VCaP (cell line): ENCODE results near the gene MAN2C1.
A peak's percentile ranks its signal among the peaks of the same experiment; 100 is the strongest.
"Not testable (repeated sequence)": the region's sequence is repeated elsewhere in the genome, so short reads cannot be mapped to it uniquely, and the experiment has no call there.

Source experiments
- H3K27ac ChIP-seq: fragments of 450-650 bp; 2 replicates; pipeline ENCODE4 v1.5.1; 2017
- TF ChIP-seq, protein P1 (sequence below): fragments of 450-650 bp; conservative IDR thresholded peaks from 2 replicates; pipeline ENCODE4 v1.5.1; 2017; ENCODE audit warnings: mild to moderate bottlenecking, moderate library complexity

The MAN2C1 gene

DNA sequence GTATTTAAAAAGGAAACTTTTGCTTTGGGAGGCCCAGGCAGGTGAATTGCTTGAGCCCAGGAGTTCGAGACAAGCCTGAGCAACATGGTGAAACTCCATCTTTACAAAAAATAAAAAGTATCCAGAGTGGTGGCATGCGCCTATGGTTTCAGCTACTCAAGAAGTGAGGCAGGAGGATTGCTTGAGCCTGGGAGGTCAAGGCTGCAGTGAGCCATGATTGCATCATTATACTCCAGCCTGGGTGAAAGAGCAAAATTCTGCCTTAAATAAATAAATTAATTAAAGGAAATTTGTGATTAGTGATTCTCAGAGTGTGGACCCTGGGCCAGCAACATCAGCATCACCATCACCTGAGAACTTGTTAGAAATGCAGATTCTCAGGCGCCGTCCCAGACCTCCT, 42.5 kb downstream of the MAN2C1 start:
- no peak overlapping the region for H3K27ac ChIP-seq
- TF ChIP-seq, protein P1, sequence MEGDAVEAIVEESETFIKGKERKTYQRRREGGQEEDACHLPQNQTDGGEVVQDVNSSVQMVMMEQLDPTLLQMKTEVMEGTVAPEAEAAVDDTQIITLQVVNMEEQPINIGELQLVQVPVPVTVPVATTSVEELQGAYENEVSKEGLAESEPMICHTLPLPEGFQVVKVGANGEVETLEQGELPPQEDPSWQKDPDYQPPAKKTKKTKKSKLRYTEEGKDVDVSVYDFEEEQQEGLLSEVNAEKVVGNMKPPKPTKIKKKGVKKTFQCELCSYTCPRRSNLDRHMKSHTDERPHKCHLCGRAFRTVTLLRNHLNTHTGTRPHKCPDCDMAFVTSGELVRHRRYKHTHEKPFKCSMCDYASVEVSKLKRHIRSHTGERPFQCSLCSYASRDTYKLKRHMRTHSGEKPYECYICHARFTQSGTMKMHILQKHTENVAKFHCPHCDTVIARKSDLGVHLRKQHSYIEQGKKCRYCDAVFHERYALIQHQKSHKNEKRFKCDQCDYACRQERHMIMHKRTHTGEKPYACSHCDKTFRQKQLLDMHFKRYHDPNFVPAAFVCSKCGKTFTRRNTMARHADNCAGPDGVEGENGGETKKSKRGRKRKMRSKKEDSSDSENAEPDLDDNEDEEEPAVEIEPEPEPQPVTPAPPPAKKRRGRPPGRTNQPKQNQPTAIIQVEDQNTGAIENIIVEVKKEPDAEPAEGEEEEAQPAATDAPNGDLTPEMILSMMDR = no peak

DNA sequence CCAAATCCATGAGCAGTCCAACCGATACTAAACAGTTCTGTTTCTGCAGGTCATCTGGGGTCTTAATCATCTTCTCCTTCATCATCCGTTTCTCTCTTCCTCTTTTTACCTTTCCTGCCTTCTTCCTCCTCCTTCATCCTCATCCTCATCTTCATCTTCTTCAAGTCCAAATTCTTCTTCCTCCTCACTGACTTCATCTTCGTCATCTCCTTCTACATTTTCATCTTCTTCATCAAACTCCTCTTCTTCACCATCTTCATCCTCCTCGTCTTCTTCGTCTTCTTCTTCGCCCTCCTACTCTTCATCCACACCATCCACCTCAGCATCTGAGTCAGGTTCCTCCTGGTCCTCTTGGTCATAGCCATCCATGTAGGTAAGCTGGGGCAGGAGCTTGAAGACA, 46.7 kb downstream of the MAN2C1 start:
- H3K27ac ChIP-seq = no peak overlapping the region
- TF ChIP-seq, protein P1 = no peak

DNA sequence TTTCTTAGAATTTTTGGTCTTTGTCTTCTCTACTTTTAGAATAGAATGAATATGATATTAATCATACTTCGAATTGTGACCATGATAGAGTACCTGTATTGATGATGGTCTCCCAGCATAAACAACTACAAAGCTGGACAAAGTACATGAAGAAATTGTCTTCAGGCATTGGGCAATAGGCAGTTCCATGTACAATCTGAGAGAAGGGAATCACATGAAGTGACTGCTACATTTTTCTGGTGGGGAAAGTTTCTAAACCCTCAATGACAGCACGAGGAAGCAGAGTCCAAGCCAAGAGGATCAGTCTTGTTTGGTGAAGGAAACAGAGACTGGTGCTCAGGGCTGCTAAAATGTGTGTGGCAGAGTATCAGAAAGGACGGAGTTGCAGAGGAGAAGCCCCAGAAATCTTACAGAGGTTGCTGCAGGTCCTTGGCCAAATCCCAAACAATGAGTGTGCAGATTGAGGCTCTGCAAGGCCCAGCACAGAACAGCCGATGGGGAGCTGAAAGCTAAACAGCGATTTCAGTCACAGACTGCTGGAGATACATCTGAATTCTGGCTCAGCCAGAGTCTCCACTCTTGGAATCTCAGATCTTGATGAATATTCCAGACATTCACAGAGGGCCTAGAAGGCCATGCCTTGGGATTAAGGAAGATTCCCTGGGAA, 49.0 kb downstream of the MAN2C1 start:
- H3K27ac ChIP-seq = not testable (repeated sequence)

DNA sequence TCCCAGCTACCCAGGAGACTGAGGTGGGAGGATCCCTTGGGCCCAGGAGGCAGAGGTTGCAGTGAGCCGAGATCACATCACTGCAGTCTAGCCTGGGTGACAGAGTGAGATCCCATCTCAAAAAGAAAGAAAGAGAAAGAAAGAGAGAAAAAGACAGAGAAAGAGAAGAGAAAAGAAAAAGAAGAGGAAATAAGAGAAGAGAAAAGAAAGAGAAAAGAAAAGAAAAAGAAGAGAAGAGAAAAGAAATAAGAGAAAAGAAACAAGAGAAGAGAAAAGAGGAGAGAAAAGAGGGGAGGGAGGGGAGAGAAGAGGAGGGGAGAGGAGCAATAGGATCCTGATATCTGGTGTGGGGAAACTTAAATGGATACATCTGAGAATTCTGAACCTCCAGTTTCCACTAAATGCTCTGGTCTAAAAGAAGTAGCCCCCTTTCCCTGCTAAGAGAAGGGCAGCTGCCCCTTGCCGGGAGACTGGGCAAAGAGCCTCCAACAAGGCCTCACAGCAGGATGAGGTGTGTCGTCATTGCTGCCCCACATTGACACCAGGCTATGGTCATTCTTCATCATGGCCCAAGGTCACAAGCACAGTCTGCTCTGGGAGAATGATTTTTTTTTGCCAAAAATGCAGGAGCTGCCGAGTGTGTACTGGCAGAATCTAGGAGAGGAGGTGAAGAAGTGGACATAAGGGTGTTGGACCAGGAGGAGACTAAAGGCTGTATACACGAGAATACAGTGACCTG, 53.7 kb downstream of the MAN2C1 start:
- H3K27ac ChIP-seq = no peak overlapping the region
- TF ChIP-seq, protein P1 = no peak

DNA sequence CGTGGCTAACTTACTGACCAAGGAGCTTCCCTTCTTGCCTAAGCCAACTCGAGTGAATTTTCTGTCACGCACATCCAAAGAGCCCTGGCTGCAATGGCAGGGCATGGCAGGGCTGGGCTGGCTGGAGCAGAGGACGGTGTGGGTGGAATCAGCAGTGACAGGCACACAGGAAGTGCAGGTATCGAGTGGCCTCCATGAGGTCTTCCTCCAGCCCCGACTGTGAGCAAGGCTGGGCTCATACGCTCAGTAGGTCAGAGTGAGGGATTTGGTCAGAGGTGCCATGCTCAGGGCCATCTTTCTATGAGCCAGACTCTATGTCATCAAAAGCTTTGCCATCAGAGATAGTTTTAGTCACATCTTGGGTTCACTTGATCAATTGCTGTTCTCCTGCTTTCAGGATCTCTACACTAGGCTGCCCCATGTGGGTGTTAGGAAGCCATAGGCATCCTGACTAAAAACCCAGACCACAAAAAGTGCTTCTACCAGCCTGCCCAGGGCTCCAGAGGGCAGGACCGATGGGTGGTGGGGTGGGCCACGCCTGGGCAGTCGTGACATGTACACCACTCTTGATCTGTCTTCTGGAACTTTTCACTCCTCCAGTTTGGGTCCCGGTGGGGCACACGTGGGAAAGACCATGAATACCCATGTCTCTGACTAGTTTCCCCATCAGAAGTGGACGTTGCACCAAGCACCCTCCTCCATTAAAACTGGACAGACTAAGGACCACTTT, 55.1 kb downstream of the MAN2C1 start:
- H3K27ac ChIP-seq = no peak overlapping the region

DNA sequence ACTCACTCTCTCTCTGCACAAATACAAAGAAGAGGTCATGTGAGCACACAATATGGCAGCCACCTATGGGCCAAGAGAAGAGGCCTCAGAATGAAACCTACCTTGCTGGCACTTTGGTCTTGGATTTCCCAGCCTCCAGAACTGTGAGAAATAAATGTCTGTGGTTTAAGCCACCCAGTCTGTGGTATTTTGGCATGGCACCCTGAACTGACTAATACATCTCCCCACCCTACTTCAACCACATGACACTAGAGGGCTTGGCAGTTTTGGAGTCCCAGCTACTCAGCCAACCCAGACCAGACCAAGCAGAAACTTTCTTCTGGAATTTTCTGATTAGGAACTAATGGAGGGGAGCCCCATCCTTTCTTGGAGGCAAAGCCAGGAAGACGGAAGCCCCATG, 55.9 kb downstream of the MAN2C1 start:
- H3K27ac ChIP-seq = not testable (repeated sequence)

More for the DNA sequence above, 55.1 kb downstream of the MAN2C1 start:
- TF ChIP-seq, protein P1 = no peak

DNA sequence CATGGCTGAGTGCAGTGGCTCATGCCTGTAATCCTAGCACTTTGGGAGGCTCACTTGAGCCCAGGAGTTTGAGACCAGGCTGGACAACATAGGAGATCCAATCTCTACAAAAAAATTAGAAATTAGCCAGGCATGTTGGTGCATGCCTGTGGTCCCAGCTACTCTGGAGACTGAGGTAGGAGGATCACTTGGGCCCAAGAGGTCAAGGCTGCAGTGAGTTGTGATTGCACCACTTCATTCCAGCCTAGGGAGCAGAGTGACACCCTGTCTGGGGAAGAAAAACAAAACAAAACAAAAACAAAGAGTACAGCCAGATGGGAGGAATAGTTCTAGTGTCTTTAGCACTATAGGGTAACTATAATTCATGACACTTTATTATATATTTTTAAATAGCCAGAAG, 58.7 kb downstream of the MAN2C1 start:
- no peak overlapping the region for H3K27ac ChIP-seq

DNA sequence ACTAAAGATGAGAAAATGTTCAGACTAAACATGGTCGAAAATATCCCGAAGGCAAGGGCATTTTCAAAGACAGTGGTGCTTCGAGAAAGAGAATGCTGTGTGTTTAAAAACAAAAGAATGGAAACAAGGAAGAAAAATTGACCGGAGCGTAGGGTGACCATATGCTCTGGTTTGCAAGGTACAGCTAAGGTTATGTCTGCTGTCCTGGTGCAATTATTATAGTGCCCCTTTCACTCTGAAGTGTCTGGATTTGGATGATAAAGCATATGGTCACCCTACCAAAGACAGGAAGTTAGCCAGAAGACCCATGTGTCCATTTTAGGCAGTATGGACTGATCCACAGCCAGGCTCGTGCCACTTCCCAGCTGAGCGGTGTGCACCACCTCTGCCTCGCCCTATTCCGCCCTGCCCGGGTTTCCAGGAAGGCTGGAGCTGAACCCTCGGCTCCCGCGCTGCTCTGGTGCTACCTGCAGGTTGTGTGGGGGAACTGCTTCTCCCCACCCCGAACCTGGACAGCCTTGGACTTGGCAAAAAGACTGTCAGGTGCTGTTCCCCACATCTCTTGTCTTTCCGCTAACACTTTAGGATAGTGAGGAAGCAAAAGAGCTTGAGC, 60.5 kb downstream of the MAN2C1 start:
- TF ChIP-seq, protein P1 = peak; percentile 42
- H3K27ac ChIP-seq = no peak overlapping the region

More for the DNA sequence above, 58.7 kb downstream of the MAN2C1 start:
- TF ChIP-seq, protein P1 = no peak
